Stimulated activated naive B cell treated with anti-CD40 and anti-IgM and Interleukin-4, amounts not matched to agents 10 μg/mL and 1 μg/mL and 100 μg/mL, for 72 hours (primary cell): ENCODE measurements around the gene KDM5A.

ENCODE experiments used
- ATAC-seq, 2 donors: fragments of 150-1000 bp; cut with Tn5 transposase; replicated peaks; 2 replicates each; pipeline ENCODE4 v1.10.0; 2021; ENCODE audit warnings: moderate library complexity in 1 of 2
- DNase-seq: peaks from one replicate; pipeline ENCODE4 v3.0.0; 2021
- H3K27ac Mint-ChIP-seq: one replicate; pipeline ENCODE4 v1.8.0; 2022; ENCODE audit warnings: mild to moderate bottlenecking, mixed read lengths
- H3K27me3 Mint-ChIP-seq, 2 donors: one replicate each; pipeline ENCODE4 v1.8.0; 2022; ENCODE audit warnings: mixed read lengths in 2 of 2
- H3K36me3 Mint-ChIP-seq, 2 donors: one replicate each; pipeline ENCODE4 v1.8.0; 2022; ENCODE audit warnings: mixed read lengths in 2 of 2, mild to moderate bottlenecking in 1 of 2
- H3K4me1 Mint-ChIP-seq, 2 donors: one replicate each; pipeline ENCODE4 v1.8.0; 2022; ENCODE audit warnings: mixed read lengths in 2 of 2, mild to moderate bottlenecking in 1 of 2
- H3K4me3 Mint-ChIP-seq, 2 donors: one replicate each; pipeline ENCODE4 v1.8.0; 2022; ENCODE audit warnings: mild to moderate bottlenecking in 2 of 2, mixed read lengths in 2 of 2, moderate library complexity in 1 of 2
- H3K9me3 Mint-ChIP-seq, 2 donors: one replicate each; pipeline ENCODE4 v1.8.0; 2022; ENCODE audit warnings: mixed read lengths in 2 of 2, mild to moderate bottlenecking in 1 of 2

Gene KDM5A

DNA sequence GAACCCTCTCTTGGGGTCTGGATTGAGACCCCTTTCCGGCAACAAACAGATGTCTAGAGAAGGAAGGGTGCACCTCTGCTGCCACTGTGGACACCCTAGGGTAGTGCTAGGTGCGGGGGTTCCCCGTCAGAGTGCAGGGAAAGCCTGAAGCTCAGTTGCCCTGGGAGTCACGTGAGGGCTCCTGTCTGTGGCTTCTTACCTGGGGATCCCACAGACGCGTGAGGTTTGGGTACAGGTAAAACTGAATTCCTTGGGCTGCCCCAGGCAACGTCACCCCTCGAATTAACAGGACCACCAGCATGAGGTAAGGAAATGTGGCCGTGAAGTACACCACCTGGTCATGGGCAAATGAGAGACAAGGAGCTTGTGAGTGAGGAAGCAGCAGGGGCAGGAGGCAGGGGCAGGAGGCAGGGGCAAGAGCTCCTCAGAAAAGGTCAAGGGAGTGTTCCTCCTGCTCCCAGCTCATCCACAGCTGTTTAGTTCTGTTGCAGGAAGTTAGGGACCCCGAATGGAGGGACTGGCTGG is 154.2 kb downstream of the KDM5A start:
- peaks cover 6 to 10% of the 10 kb centered on the region in 2 donors for H3K27me3 Mint-ChIP-seq
- no peaks in the 10 kb centered on the region for H3K4me1 Mint-ChIP-seq
- DNase-seq (no peak), ATAC-seq (no peak)
- H3K36me3 Mint-ChIP-seq, result peaks cover 5 to 7% of the 10 kb centered on the region in 2 donors
- no peak overlapping the region for H3K27ac Mint-ChIP-seq
- peaks cover 11 to 12% of the 10 kb centered on the region in 2 donors for H3K9me3 Mint-ChIP-seq
- H3K4me3 Mint-ChIP-seq, result no peak overlapping the region

DNA sequence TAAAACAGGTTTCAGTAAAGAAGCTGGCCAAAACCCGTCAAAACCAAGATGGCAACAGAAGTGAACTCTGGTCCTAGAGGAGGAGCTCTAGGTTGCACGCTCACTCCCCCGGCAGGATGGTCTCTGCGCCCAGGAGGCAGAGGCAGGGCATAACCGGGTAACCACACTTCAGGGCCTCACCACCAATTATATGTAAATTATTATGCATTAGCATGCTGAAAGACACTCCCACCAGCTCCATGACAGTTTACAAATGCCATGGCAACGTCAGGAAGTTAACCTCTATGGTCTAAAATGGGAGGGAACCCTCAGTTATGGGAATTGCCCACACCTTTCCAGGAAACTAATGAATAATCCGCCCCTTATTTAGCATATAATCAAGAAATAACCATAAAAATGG is 155.1 kb downstream of the KDM5A start:
- Mint-ChIP-seq H3K27me3 (peaks cover 1 to 10% of the 10 kb centered on the region in 2 donors), H3K9me3 (peaks cover 11 to 12% of the 10 kb centered on the region in 2 donors), H3K4me3 (no peak overlapping the region), H3K36me3 (peaks cover 5 to 7% of the 10 kb centered on the region in 2 donors), H3K4me1 (no peaks in the 10 kb centered on the region), H3K27ac (no peak overlapping the region)
- ATAC-seq (no peak), DNase-seq (no peak)

- no peak overlapping the region for H3K4me3 Mint-ChIP-seq
- peaks cover 5 to 7% of the 10 kb centered on the region in 2 donors for H3K36me3 Mint-ChIP-seq
- peaks cover 11 to 12% of the 10 kb centered on the region in 2 donors for H3K9me3 Mint-ChIP-seq
- peaks cover 5 to 11% of the 10 kb centered on the region in 2 donors for H3K27me3 Mint-ChIP-seq
- DNase-seq (no peak), ATAC-seq (no peak)
- H3K27ac Mint-ChIP-seq, result no peak overlapping the region
- no peaks in the 10 kb centered on the region for H3K4me1 Mint-ChIP-seq
Observed at GRCh38 chr12:233615-233968, 155.5 kb downstream of the KDM5A start.

GRCh38 chr12:232731-233614 is 156.1 kb downstream of the KDM5A start:
- DNase-seq (no peak), ATAC-seq (no peak)
- Mint-ChIP-seq H3K27me3 (peaks cover 7 to 15% of the 10 kb centered on the region in 2 donors), H3K4me3 (no peak overlapping the region), H3K36me3 (peaks cover 5 to 7% of the 10 kb centered on the region in 2 donors), H3K4me1 (no peaks in the 10 kb centered on the region), H3K9me3 (peaks cover 11 to 12% of the 10 kb centered on the region in 2 donors), H3K27ac (no peak overlapping the region)

- H3K27ac Mint-ChIP-seq, result no peak overlapping the region
- peaks cover 7 to 8% of the 10 kb centered on the region in 2 donors for H3K9me3 Mint-ChIP-seq
- no peak for DNase-seq
- H3K36me3 Mint-ChIP-seq, result peaks cover 5 to 6% of the 10 kb centered on the region in 2 donors
- H3K4me3 Mint-ChIP-seq, result no peak overlapping the region
- H3K27me3 Mint-ChIP-seq, result peaks cover 7 to 24% of the 10 kb centered on the region in 2 donors
- ATAC-seq, result no peak
- no peaks in the 10 kb centered on the region for H3K4me1 Mint-ChIP-seq
Observed at GRCh38 chr12:230925-231671, 158.0 kb downstream of the KDM5A start.
